Measurements from ENCODE around the gene VGLL3.

GRCh38 chr3:87036671-87037070, 45.7 kb upstream of the VGLL3 start:
- TF ChIP-seq CTCF (IDR thresholded peaks at IDR 0.05) (no peak), POLR2A (IDR thresholded peaks at IDR 0.05) (no peak), POLR2AphosphoS5 (IDR thresholded peaks at IDR 0.05; ENCODE audit: insufficient read depth in 1 of 2, low read depth in 1 of 2) (no peak)

Data from vagina (tissue), 2 donors.